ENCODE results near the gene NHLRC1. TPM values are rescaled to one million over a fixed set of nuclear protein-coding genes. Genes with fewer than 3 reads are reported as not detected.

Gene NHLRC1
- total RNA-seq, result 1 to 10 TPM; 1.1 TPM
- polyA plus RNA-seq, result 1 to 10 TPM in 1 of 2 donors, under 1 TPM in 1; 0.95 to 1.7 TPM

DNA sequence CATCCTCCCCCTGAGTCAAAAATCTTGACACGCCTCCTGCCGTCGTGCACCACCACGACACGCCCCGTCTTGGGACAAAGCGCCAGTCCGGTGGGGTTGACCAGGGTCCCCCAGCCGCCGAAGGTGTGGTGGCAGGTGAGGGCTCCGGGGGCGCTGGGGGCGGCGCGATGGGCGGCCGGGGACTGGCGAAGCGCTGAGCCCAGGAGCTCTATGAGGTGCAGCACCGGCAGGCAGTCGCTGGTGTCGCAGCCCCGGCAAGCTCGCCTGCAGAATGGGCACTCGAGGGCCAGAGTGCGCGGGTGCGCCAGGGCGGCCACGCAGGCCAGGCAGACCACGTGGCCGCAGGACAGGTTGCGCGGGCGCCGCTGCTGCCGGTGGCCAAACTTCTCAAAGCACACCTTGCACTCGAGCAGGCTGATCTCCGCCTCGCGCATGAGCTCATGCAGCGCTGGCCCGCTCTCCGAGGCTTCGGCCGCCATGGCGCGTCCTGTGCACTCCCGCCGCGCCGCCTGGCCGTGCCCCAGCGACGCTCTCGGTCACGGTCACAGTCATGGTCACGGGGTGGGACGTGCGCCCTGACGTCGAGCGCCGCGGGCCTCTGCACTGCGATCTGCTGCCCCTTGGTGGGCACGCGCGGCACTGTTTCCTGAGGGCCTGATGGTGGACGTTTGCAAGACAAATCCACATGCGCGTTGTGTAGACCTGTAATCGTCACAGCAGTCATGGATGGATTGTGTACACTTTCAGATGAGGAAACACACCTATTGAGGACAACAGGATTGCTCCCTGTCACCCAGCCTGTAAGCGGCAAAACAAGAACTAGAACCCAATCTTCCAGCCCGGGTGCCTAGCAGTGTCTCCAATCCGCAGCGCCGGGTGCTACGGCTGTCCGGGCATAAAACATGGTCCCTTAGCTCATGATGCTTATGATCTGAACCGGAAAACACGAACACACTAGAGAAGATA is at the start of gene NHLRC1:
TSS of gene NHLRC1 (minus strand) at position 550 of the 966 bp plus-strand sequence. CDS start at position 479, 71 bp downstream.
- Mint-ChIP-seq H3K9me3 (peaks cover 0 to 9% (median 3%) of the 10 kb centered on the region in 8 donors), H3K36me3 (peaks cover 0 to 2% of the 10 kb centered on the region in 2 donors), H3K27me3 (peaks cover 1 to 9% of the 10 kb centered on the region in 2 donors), H3K4me1 (peaks cover 5 to 17% (median 10%) of the 10 kb centered on the region in 4 donors), H3K4me3 (peak within 1 kb of the TSS; percentile 75 to 91 (median 82)), H3K27ac (peak within 1 kb of the TSS in 4 of 7 donors; percentile 18 to 90 (median 31))
- no peaks in the 10 kb centered on the region for H3K27me3 ChIP-seq (ENCODE audit: insufficient read depth, low read length)
- H3K4me1 ChIP-seq (ENCODE audit: insufficient read depth, low read length), result peaks cover 8% of the 10 kb centered on the region
- DNase-seq, result peak; percentile 44 to 69 (median 57)
- ChIA-PET POLR2A (ENCODE audit: partially characterized antibody) (interaction anchor here (1.3 to 3.2 kb wide), 2 partner anchors 33 to 416 kb away, joined by 4 to 13 read pairs; partner anchors contain the start of genes KDM1B, NUP153 and TPMT), CTCF (ENCODE audit: partially characterized antibody) (interaction anchor here (0.6 to 1.4 kb wide), 6 partner anchors 9 to 384 kb away, joined by 3 to 4 read pairs (median 3); no protein-coding TSS in a partner anchor)
- no peak within 1 kb of the TSS for H3K27ac ChIP-seq (ENCODE audit: low read depth, low read length)
- H3K9me3 ChIP-seq (ENCODE audit: control insufficient read depth in 1 of 2, low read length in 2 of 2), result no peaks in the 10 kb centered on the region
- H3K4me3 ChIP-seq (ENCODE audit: low read length in 2 of 2), result peak within 1 kb of the TSS; percentile 26 to 37
- no peaks in the 10 kb centered on the region for H3K36me3 ChIP-seq (ENCODE audit: insufficient read depth, low read length)
- intact Hi-C loops (cut with micrococcal nuclease), result no loop called here

DNA sequence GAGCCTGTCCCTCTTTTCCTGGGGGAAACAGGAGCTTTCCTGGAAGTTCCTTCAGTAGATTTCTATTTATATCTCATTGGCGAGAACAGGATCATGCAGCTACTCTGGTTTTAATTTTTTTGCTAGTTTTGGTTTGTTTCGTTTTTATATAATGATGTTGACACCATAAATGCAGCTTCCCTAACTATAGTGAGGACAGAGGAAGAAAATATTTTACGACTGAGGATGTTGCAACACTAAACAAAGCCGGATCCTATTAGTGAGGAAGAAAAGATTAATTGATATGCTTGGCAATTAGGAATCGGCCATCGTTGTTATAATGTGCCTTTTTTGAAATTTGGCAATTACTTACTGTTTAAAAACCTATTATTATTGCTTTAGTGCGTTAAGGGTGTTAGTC is 49.4 kb upstream of the NHLRC1 start:
- Mint-ChIP-seq H3K36me3 (peaks cover 53 to 56% of the 10 kb centered on the region in 2 donors), H3K27ac (no peak overlapping the region), H3K4me1 (peaks cover 0 to 15% (median 4%) of the 10 kb centered on the region in 4 donors), H3K9me3 (peaks cover 0 to 10% (median 1%) of the 10 kb centered on the region in 8 donors), H3K27me3 (no peaks in the 10 kb centered on the region), H3K4me3 (no peak overlapping the region)
- Histone ChIP-seq H3K4me3 (ENCODE audit: low read length in 2 of 2) (no peak overlapping the region), H3K27me3 (ENCODE audit: insufficient read depth, low read length) (no peaks in the 10 kb centered on the region), H3K27ac (ENCODE audit: low read depth, low read length) (no peak overlapping the region), H3K9me3 (ENCODE audit: control insufficient read depth in 1 of 2, low read length in 2 of 2) (no peaks in the 10 kb centered on the region), H3K4me1 (ENCODE audit: insufficient read depth, low read length) (no peaks in the 10 kb centered on the region), H3K36me3 (ENCODE audit: insufficient read depth, low read length) (no peaks in the 10 kb centered on the region)
- intact Hi-C loops (cut with micrococcal nuclease), result no loop called here
- POLR2A ChIA-PET (ENCODE audit: partially characterized antibody), result no interaction called here
- CTCF ChIA-PET (ENCODE audit: partially characterized antibody), result no interaction called here
- no peak for DNase-seq

DNA sequence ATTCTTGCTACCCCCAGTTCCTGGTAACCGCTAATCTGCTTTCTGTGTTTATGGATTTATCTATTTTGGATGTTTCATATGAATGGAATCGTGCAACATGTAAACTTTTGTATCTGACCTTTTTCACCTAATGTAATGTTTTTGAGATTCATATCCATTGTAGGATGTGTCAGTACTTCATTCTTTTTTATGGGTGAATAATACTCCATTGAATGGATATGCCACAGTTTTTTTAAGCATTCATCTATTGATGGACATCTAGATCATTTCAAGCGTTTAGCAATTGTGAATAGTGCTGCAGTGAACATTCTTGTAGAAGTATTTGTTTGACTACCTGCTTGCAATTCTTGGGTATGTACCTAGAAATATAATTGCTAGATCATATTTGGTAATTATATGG is 45.8 kb upstream of the NHLRC1 start:
- Mint-ChIP-seq H3K36me3 (peaks cover 34 to 38% of the 10 kb centered on the region in 2 donors), H3K27ac (no peak overlapping the region), H3K27me3 (no peaks in the 10 kb centered on the region), H3K9me3 (peaks cover 0 to 10% (median 1%) of the 10 kb centered on the region in 8 donors), H3K4me1 (peaks cover 0 to 1% (median 0%) of the 10 kb centered on the region in 4 donors), H3K4me3 (no peak overlapping the region)
- H3K4me3 ChIP-seq (ENCODE audit: low read length in 2 of 2), result no peak overlapping the region
- POLR2A ChIA-PET (ENCODE audit: partially characterized antibody), result no interaction called here
- H3K27me3 ChIP-seq (ENCODE audit: insufficient read depth, low read length), result no peaks in the 10 kb centered on the region
- DNase-seq, result no peak
- no peaks in the 10 kb centered on the region for H3K9me3 ChIP-seq (ENCODE audit: control insufficient read depth in 1 of 2, low read length in 2 of 2)
- intact Hi-C loops (cut with micrococcal nuclease), result no loop called here
- H3K4me1 ChIP-seq (ENCODE audit: insufficient read depth, low read length), result no peaks in the 10 kb centered on the region
- H3K27ac ChIP-seq (ENCODE audit: low read depth, low read length), result no peak overlapping the region
- CTCF ChIA-PET (ENCODE audit: partially characterized antibody), result no interaction called here
- no peaks in the 10 kb centered on the region for H3K36me3 ChIP-seq (ENCODE audit: insufficient read depth, low read length)

DNA sequence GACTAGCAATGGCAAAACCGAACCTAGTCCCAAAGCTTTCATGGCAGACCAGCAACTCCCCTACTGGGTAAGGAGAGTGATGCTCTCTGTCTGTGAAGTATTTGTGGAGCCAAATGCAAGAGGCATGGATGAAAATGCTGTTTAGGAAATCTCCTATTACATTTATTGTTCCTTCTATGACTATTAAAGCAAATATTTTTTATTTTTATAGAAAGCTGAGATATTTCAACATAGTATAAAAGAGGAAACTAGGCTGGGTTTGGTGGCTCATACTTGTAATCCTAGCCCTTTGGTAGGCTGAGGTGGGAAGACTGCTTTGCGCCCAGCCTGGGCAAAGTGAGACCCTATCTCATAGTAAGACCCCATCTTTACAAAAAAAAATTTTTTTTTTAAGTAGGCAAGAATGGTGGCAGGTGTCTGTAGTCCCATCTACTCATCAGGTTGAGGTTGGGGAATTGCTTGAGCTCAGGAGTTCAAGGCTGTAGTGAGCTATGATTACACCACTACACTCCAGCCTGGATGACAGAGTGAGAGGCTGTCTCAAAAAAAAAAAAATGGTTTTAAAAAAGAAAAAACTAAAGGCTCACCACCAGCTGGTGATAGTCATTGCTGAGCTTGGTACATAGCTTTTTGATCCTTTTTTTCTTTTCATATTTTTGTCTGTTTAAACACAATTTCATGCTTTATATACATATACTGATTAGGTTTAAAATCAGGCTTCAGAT is 44.0 kb upstream of the NHLRC1 start:
- Histone ChIP-seq H3K9me3 (ENCODE audit: control insufficient read depth in 1 of 2, low read length in 2 of 2) (no peaks in the 10 kb centered on the region), H3K27me3 (ENCODE audit: insufficient read depth, low read length) (no peaks in the 10 kb centered on the region), H3K27ac (ENCODE audit: low read depth, low read length) (no peak overlapping the region), H3K4me3 (ENCODE audit: low read length in 2 of 2) (no peak overlapping the region), H3K36me3 (ENCODE audit: insufficient read depth, low read length) (no peaks in the 10 kb centered on the region), H3K4me1 (ENCODE audit: insufficient read depth, low read length) (no peaks in the 10 kb centered on the region)
- ChIA-PET CTCF (ENCODE audit: partially characterized antibody) (no interaction called here), POLR2A (ENCODE audit: partially characterized antibody) (interaction anchor here (0.9 kb wide), 1 partner anchor 11 kb away, joined by 4 read pairs; no protein-coding TSS in a partner anchor)
- DNase-seq, result no peak
- Mint-ChIP-seq H3K4me1 (peaks cover 0 to 1% (median 0%) of the 10 kb centered on the region in 4 donors), H3K4me3 (no peak overlapping the region), H3K36me3 (peaks cover 44 to 45% of the 10 kb centered on the region in 2 donors), H3K9me3 (peaks cover 0 to 10% (median 1%) of the 10 kb centered on the region in 8 donors), H3K27me3 (no peaks in the 10 kb centered on the region), H3K27ac (no peak overlapping the region)
- intact Hi-C loops (cut with micrococcal nuclease), result no loop called here

DNA sequence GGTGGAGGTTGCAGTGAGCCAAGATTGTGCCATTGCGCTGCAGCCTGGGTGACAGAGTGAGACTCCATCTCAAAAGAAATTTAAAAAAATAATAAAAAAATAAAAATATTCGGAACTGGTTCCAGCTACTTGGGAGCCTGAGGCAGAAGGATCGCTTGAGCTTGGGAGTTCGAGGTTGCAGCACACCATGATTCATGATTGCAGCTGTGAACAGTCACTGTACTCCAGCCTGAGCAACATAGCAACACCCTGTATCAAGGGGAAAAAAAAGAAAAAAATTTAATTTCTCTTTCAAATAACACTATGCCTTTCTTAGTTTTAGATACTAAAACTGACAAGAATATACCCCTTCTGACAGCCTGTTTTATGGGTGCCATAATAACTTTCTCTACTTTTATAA is 43.3 kb upstream of the NHLRC1 start:
- DNase-seq, result no peak
- Mint-ChIP-seq H3K4me3 (no peak overlapping the region), H3K4me1 (peaks cover 0 to 1% (median 0%) of the 10 kb centered on the region in 4 donors), H3K9me3 (peaks cover 0 to 10% (median 1%) of the 10 kb centered on the region in 8 donors), H3K27ac (no peak overlapping the region), H3K36me3 (peaks cover 43 to 48% of the 10 kb centered on the region in 2 donors), H3K27me3 (no peaks in the 10 kb centered on the region)
- Histone ChIP-seq H3K27ac (ENCODE audit: low read depth, low read length) (no peak overlapping the region), H3K9me3 (ENCODE audit: control insufficient read depth in 1 of 2, low read length in 2 of 2) (no peaks in the 10 kb centered on the region), H3K4me3 (ENCODE audit: low read length in 2 of 2) (no peak overlapping the region), H3K27me3 (ENCODE audit: insufficient read depth, low read length) (no peaks in the 10 kb centered on the region), H3K36me3 (ENCODE audit: insufficient read depth, low read length) (no peaks in the 10 kb centered on the region), H3K4me1 (ENCODE audit: insufficient read depth, low read length) (no peaks in the 10 kb centered on the region)
- POLR2A ChIA-PET (ENCODE audit: partially characterized antibody), result interaction anchor here (0.9 kb wide), 1 partner anchor 10 kb away, joined by 4 read pairs; no protein-coding TSS in a partner anchor
- intact Hi-C loops (cut with micrococcal nuclease), result no loop called here
- CTCF ChIA-PET (ENCODE audit: partially characterized antibody), result interaction anchor here (0.6 kb wide), 1 partner anchor 98 kb away, joined by 3 read pairs; no protein-coding TSS in a partner anchor

DNA sequence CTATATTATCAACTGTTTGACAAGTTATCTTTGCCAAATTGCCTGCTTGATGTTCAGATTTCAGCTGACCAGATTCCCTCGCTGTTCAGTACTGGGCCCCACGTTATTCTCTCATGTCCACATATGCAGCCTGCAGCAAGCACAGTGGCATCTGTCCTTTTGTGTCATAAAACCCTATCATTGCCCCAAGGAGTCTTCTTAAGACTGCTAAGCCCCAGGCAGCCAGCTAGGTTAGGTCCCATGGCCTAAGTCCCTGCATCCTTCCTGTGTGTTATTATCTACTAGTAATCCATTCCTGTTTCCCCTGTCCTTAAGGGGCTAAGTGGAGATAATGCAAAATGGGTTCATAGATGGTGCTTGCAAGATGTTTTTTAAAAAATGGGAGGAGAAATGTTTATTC is 39.9 kb upstream of the NHLRC1 start:
- no peaks in the 10 kb centered on the region for H3K9me3 ChIP-seq (ENCODE audit: control insufficient read depth in 1 of 2, low read length in 2 of 2)
- Mint-ChIP-seq H3K27ac (peak overlapping the region in 2 of 7 donors; percentile 32 to 68), H3K36me3 (peaks cover 38 to 42% of the 10 kb centered on the region in 2 donors), H3K4me1 (peaks cover 0 to 5% (median under 1%) of the 10 kb centered on the region in 4 donors), H3K4me3 (no peak overlapping the region), H3K9me3 (no peaks in the 10 kb centered on the region), H3K27me3 (no peaks in the 10 kb centered on the region)
- H3K27ac ChIP-seq (ENCODE audit: low read depth, low read length), result no peak overlapping the region
- H3K36me3 ChIP-seq (ENCODE audit: insufficient read depth, low read length), result no peaks in the 10 kb centered on the region
- no peak overlapping the region for H3K4me3 ChIP-seq (ENCODE audit: low read length in 2 of 2)
- POLR2A ChIA-PET (ENCODE audit: partially characterized antibody), result no interaction called here
- intact Hi-C loops (cut with micrococcal nuclease), result no loop called here
- no peaks in the 10 kb centered on the region for H3K4me1 ChIP-seq (ENCODE audit: insufficient read depth, low read length)
- H3K27me3 ChIP-seq (ENCODE audit: insufficient read depth, low read length), result no peaks in the 10 kb centered on the region
- no peak for DNase-seq
- CTCF ChIA-PET (ENCODE audit: partially characterized antibody), result interaction anchor here (1.1 kb wide), 1 partner anchor 48 kb away, joined by 3 read pairs; no protein-coding TSS in a partner anchor

All from CD4-positive, alpha-beta memory T cell (primary cell).